BE2C (cell line): Measurements from ENCODE around the gene ARMC9.
"Not testable (repeated sequence)": the region's sequence is repeated elsewhere in the genome, so short reads cannot be mapped to it uniquely, and the experiment has no call there.

Source experiments
- DNase-seq: peaks from one replicate; pipeline ENCODE4 v3.0.0-alpha.2; 2020
- H3K27me3 ChIP-seq: fragments of 250-450 bp; sonication (Bioruptor Pico); 2 replicates; pipeline ENCODE4 v1.5.1; 2020; ENCODE audit warnings: mild to moderate bottlenecking
- H3K36me3 ChIP-seq: fragments of 250-450 bp; sonication (Bioruptor Pico); 2 replicates; pipeline ENCODE4 v1.5.1; 2020; ENCODE audit warnings: mild to moderate bottlenecking
- H3K4me1 ChIP-seq: fragments of 250-450 bp; sonication (Bioruptor Pico); 2 replicates; pipeline ENCODE4 v1.5.1; 2020
- H3K4me3 ChIP-seq: 2 replicates; pipeline ENCODE4 v1.5.1; 2011; ENCODE audit warnings: low read depth, low read length
- H3K9me3 ChIP-seq: fragments of 250-450 bp; sonication (Bioruptor Pico); 2 replicates; pipeline ENCODE4 v1.5.1; 2020
- TF ChIP-seq, protein P1 (sequence below): IDR thresholded peaks from 2 replicates; pipeline ENCODE4 v1.5.1; 2012; ENCODE audit warnings: mild to moderate bottlenecking, low read depth, low read length

The ARMC9 gene

DNA sequence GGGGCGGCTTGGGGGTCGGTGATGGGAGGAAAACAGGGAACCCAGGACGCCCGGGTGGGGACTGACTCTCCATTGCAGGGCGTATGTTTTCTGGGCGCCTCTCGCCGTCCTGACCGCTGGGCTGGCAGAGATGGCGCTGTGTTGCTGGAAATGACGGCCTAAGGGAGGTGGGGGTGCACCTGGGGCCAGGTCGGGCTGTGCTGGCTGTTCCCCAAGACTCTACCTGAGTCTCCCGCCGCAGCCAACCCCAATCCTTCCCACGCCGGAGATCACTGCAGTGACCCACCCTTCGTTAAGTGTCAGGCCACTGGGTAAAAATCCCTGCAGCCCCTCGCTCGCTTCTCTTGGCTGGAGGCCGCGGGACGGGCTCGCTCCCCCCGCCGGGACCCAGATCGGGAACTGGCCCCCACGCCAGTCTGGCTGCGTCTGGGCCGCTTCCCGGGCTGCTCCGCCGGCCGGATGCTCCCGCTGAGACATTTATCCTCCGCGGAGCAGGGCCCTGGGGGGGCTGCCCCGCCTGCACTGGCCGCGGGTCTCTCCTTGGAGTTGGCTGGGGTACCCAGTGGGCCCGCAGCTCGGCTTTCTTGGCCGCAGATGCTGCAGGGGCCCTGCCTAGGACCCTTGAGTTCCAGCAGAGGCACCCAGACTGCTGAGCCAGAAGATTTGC, 7.8 kb upstream of the ARMC9 start:
- TF ChIP-seq, protein P1, sequence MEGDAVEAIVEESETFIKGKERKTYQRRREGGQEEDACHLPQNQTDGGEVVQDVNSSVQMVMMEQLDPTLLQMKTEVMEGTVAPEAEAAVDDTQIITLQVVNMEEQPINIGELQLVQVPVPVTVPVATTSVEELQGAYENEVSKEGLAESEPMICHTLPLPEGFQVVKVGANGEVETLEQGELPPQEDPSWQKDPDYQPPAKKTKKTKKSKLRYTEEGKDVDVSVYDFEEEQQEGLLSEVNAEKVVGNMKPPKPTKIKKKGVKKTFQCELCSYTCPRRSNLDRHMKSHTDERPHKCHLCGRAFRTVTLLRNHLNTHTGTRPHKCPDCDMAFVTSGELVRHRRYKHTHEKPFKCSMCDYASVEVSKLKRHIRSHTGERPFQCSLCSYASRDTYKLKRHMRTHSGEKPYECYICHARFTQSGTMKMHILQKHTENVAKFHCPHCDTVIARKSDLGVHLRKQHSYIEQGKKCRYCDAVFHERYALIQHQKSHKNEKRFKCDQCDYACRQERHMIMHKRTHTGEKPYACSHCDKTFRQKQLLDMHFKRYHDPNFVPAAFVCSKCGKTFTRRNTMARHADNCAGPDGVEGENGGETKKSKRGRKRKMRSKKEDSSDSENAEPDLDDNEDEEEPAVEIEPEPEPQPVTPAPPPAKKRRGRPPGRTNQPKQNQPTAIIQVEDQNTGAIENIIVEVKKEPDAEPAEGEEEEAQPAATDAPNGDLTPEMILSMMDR, result no peak
- Histone ChIP-seq H3K4me1 (peaks cover 17% of the 10 kb centered on the region), H3K27me3 (no peaks in the 10 kb centered on the region), H3K4me3 (no peak overlapping the region), H3K36me3 (no peaks in the 10 kb centered on the region), H3K9me3 (no peaks in the 10 kb centered on the region)
- DNase-seq, result no peak

DNA sequence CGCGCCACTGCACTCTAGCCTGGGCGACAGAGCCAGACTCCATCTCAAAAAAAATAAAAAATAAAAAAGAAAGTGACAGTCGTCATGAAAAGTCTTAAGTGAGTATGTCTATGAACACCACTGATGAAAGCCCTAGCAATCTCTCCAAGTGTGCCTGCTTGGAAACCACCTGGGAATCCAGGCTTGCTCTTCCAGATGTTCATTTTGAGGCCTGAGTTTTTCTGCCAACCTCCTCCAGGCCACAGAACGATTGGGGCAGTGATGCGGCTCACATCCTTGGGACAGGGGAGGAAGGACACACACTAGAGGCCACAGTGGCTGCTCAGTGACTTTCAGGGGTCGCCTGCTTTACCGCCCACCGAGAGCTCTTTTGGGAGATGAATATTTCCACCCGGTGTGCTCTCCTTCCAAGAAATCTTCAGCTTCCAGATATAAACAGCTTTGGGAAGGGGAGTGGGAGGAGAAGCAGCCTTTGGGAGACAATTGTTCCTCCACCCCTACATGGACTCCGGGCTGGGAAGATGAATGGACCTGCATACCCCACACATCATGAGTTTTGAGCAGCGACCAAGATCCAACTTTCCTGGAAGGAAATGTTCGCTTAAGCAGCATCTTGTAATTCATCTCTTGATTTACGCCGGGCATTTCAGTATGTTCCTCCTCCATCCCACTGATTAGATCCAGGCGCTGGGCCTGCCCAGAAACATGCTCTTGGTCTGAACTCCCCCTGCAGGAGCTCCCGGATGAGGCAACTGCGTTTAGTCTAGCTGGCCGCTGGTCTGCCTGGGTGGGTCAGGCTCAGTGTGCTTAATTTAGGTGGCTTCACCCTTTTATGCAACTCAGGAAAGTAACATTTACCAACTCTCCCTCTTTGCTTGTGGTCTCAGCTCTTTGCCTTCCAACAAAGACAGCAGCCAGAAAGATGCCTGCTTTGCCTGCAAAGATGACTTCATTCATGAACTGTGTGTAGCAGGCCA, 6.2 kb upstream of the ARMC9 start:
- TF ChIP-seq, protein P1, result peak; percentile 90
- DNase-seq, result peak; percentile 89
- Histone ChIP-seq H3K4me3 (peak overlapping the region; percentile 36), H3K9me3 (no peaks in the 10 kb centered on the region), H3K27me3 (no peaks in the 10 kb centered on the region), H3K4me1 (peaks cover 17% of the 10 kb centered on the region), H3K36me3 (no peaks in the 10 kb centered on the region)

DNA sequence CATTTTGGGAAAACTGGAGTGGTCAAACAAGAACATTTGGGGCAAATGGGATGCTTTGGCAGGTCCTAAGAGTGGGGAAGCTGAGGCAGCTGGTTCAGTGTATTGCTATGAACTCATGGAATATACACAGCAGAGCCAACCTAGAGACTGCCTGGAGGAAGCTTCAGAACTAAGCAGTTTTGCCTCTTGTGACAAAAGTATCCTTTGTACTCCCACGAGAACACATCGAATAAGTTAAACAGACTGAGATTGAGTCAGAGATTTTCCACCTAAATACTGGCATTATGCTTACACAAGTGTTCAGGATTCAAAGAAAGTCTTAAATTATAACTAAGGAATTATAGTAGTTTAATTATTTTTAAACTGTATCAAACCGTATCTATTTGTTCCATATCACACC, 5.2 kb upstream of the ARMC9 start:
- H3K4me3 ChIP-seq, result no peak overlapping the region
- TF ChIP-seq, protein P1, result no peak
- no peaks in the 10 kb centered on the region for H3K36me3 ChIP-seq
- H3K9me3 ChIP-seq, result no peaks in the 10 kb centered on the region
- no peak for DNase-seq
- peaks cover 8% of the 10 kb centered on the region for H3K4me1 ChIP-seq
- no peaks in the 10 kb centered on the region for H3K27me3 ChIP-seq

DNA sequence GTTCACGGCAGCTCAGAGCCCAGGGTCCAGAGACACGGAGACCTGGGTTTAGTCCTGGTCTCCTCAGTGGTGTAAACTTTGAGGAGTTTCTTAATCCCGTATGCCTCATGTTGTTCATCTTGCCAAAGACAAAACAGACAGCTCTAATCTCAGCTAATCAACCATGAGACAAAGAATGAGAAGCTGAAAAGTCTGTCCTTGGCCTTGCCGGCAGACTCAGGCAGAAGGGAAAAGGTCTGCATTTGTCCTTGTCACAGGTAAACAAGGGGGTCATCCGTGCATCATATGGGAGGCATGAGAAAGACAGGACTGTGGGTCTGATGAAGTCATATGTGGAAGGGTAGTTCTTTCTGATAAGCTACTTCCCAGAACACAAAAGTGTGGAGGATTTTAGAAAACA, 1.8 kb upstream of the ARMC9 start:
- H3K4me3 ChIP-seq, result no peak overlapping the region
- H3K27me3 ChIP-seq, result no peaks in the 10 kb centered on the region
- H3K36me3 ChIP-seq, result no peaks in the 10 kb centered on the region
- DNase-seq, result no peak
- TF ChIP-seq, protein P1, result no peak
- H3K4me1 ChIP-seq, result peaks cover 8% of the 10 kb centered on the region
- no peaks in the 10 kb centered on the region for H3K9me3 ChIP-seq

DNA sequence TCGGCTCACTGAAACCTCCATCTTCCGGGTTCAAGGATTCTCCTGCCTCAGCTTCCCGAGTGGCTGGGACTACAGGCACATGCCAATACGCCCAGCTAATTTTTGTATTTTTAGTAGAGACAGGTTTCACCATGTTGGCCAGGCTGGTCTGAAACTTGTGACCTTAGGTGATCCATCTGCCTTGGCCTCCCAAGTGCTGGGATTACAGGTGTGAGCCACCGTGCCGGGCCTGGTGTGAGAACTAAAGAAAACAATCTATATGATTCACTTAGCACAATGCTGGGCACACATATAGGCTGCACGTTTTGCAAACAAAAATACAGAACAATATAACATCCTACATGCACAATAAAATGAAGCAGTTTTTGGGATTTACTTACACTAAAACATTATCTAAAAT, 1.2 kb upstream of the ARMC9 start:
- H3K9me3 ChIP-seq, DNase-seq, H3K4me1 ChIP-seq, H3K36me3 ChIP-seq, H3K4me3 ChIP-seq, H3K27me3 ChIP-seq: not testable (repeated sequence)

DNA sequence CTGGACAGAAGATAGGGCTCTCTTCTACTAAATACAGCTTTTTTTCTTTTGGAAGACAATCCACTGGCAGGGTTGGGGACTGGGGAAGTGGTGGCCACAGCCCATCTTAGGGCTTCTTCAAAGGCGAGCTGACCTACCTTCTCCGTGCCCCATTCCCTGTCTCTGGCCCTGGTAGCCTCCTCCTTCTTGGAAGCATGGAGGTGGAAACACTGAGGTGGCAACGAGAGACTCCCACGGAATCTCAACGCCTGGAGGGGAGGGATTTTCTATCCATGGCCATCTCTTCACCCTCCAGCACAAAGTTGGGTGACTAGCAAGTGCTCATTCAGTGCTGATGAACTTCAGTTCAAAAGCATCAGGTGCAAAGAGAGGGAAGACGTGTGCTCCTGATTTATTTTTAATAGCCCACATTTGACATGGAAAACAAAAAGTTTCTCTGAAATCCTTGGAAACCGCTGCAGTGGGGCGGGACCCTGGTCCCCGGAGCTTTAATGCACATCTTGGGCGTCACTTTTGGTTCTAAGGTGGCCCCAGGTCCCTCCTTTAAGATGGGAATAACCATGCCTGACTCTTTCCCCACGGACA, 633 bp upstream of the ARMC9 start:
- TF ChIP-seq, protein P1, result no peak
- peak overlapping the region; percentile 92 for H3K4me3 ChIP-seq
- peaks cover 4% of the 10 kb centered on the region for H3K36me3 ChIP-seq
- H3K27me3 ChIP-seq, result no peaks in the 10 kb centered on the region
- no peaks in the 10 kb centered on the region for H3K9me3 ChIP-seq
- no peaks in the 10 kb centered on the region for H3K4me1 ChIP-seq
- no peak for DNase-seq
